A673 (cell line): Measurements from ENCODE around the gene NUP210L. TPM values are rescaled to one million over a fixed set of nuclear protein-coding genes. Genes with fewer than 3 reads are reported as not detected.
"Not testable (repeated sequence)": the region's sequence is repeated elsewhere in the genome, so short reads cannot be mapped to it uniquely, and the experiment has no call there.

Experiments
- BruUV-seq: library from RNA; stranded (reverse); fragments of 400-500 nt; replicated peaks from 2 replicates; lab custom pipeline; 2021; lab: Mats Ljungman, UMichigan
- CTCF ChIA-PET: fragments of 300-600 bp; sonication (Branson Sonifier 250); formaldehyde crosslinking; loops from one replicate; lab custom pipeline; 2022; ENCODE audit warnings: antibody characterized with exemption; lab: Charles Lee
- POLR2A ChIA-PET: fragments of 300-600 bp; sonication (Branson Sonifier 250); formaldehyde crosslinking; loops from one replicate; lab custom pipeline; 2022; ENCODE audit warnings: antibody characterized with exemption; ENCODE audit not compliant: low non-redundant PET; lab: Charles Lee
- DNase-seq: peaks from one replicate; pipeline ENCODE4 v3.0.0-alpha.2; 2015; ENCODE audit warnings: low spot score
- H3K27ac ChIP-seq: fragments of 200-600 bp; sonication (generic); 2 replicates; pipeline ENCODE4 v1.5.1; 2016; ENCODE audit warnings: mixed run types, low read depth, mild to moderate bottlenecking, mixed read lengths, antibody characterized with exemption, low read length; ENCODE audit not compliant: poor library complexity, severe bottlenecking
- H3K27me3 ChIP-seq: fragments of 200-600 bp; sonication (generic); replicated peaks from 2 replicates; pipeline ENCODE4 v1.6.1; 2017; ENCODE audit warnings: mixed run types, low read depth, mild to moderate bottlenecking, mixed read lengths, antibody characterized with exemption, low read length; ENCODE audit not compliant: insufficient read depth, poor library complexity
- H3K36me3 ChIP-seq: fragments of 200-600 bp; sonication (generic); 2 replicates; pipeline ENCODE4 v1.6.1; 2016; ENCODE audit warnings: mixed run types, mild to moderate bottlenecking, mixed read lengths, antibody characterized with exemption, low read length; ENCODE audit not compliant: insufficient read depth, poor library complexity, severe bottlenecking
- H3K4me1 ChIP-seq: fragments of 200-600 bp; sonication (generic); 2 replicates; pipeline ENCODE4 v1.6.1; 2017; ENCODE audit warnings: mixed run types, mild to moderate bottlenecking, mixed read lengths, antibody characterized with exemption, low read length; ENCODE audit not compliant: insufficient read depth, poor library complexity, severe bottlenecking
- H3K4me3 ChIP-seq: fragments of 200-600 bp; sonication (generic); 2 replicates; pipeline ENCODE4 v1.5.1; 2016; ENCODE audit warnings: low read depth, mixed run types, mild to moderate bottlenecking, mixed read lengths, low read length; ENCODE audit not compliant: poor library complexity, severe bottlenecking
- H3K9me3 ChIP-seq: fragments of 200-600 bp; sonication (generic); 2 replicates; pipeline ENCODE4 v1.6.1; 2016; ENCODE audit warnings: mixed run types, low read depth, mild to moderate bottlenecking, mixed read lengths, antibody characterized with exemption, low read length; ENCODE audit not compliant: poor library complexity, severe bottlenecking
- CTCF ChIP-seq: fragments of 300-800, 200-600 bp; sonication (generic); conservative IDR thresholded peaks from 2 replicates; pipeline ENCODE4 v1.5.1; 2017; ENCODE audit warnings: low read depth, mild to moderate bottlenecking, antibody characterized with exemption, low read length, moderate library complexity, mixed read lengths
- EZH2 ChIP-seq: fragments of 200-600 bp; sonication (generic); IDR thresholded peaks from 2 replicates; pipeline ENCODE4 v1.6.1; 2017; ENCODE audit warnings: borderline replicate concordance, low read depth, mild to moderate bottlenecking, mixed read lengths, antibody characterized with exemption, low read length; ENCODE audit not compliant: poor library complexity, severe bottlenecking
- intact Hi-C: fragments of 100-400 bp; cut with micrococcal nuclease; formaldehyde crosslinking; loops from one replicate; pipeline ENCODE4 v1.10.0; 2022; ENCODE audit not compliant: unreplicated experiment
- total RNA-seq: library from RNA; stranded (reverse); gene quantifications from 2 replicates; pipeline ENCODE4 v1.2.3, GENCODE V29; 2021

The NUP210L gene
- total RNA-seq, 1 experiment from 2014 or later = 0.04 TPM

GRCh38 chr1:154019269-154019668 is 135.6 kb downstream of the NUP210L start:
- ChIA-PET CTCF (no interaction called here), POLR2A (no interaction called here)
- Histone ChIP-seq H3K4me3 (no peak overlapping the region), H3K9me3 (no peaks in the 10 kb centered on the region), H3K27ac (no peak overlapping the region), H3K27me3 (no peaks in the 10 kb centered on the region), H3K36me3 (no peaks in the 10 kb centered on the region), H3K4me1 (no peaks in the 10 kb centered on the region)
- no peak for DNase-seq
- no TSS peak for BruUV-seq
- no peak for TF ChIP-seq CTCF
- TF ChIP-seq EZH2 = no peak
- intact Hi-C loops = no loop called here

- intact Hi-C loops = no loop called here
- POLR2A ChIA-PET = interaction anchor here (0.7 kb wide), 1 partner anchor 156 kb away, joined by 3 read pairs; no protein-coding TSS in a partner anchor
- Histone ChIP-seq H3K27me3 (no peaks in the 10 kb centered on the region), H3K36me3 (no peaks in the 10 kb centered on the region), H3K9me3 (no peaks in the 10 kb centered on the region), H3K27ac (no peak overlapping the region), H3K4me3 (no peak overlapping the region), H3K4me1 (no peaks in the 10 kb centered on the region)
- BruUV-seq = no TSS peak
- TF ChIP-seq EZH2 = no peak
- CTCF ChIA-PET = no interaction called here
- no peak for DNase-seq
Observed at GRCh38 chr1:154014154-154014907, 140.5 kb downstream of the NUP210L start.

- H3K4me1 ChIP-seq, BruUV-seq, H3K27me3 ChIP-seq, H3K4me3 ChIP-seq, POLR2A ChIA-PET, H3K27ac ChIP-seq, H3K36me3 ChIP-seq, DNase-seq, intact Hi-C loops, H3K9me3 ChIP-seq: not testable (repeated sequence)
- CTCF ChIA-PET = interaction anchor here (0.7 kb wide), 1 partner anchor 389 kb away, joined by 8 read pairs; no protein-coding TSS in a partner anchor
Observed at GRCh38 chr1:154012543-154012942, 142.3 kb downstream of the NUP210L start.

GRCh38 chr1:154012129-154012528 is 142.7 kb downstream of the NUP210L start:
- no peak for TF ChIP-seq EZH2
- no peak for TF ChIP-seq CTCF
- intact Hi-C loops = no loop called here
- Histone ChIP-seq H3K36me3 (no peaks in the 10 kb centered on the region), H3K27ac (no peak overlapping the region), H3K4me3 (no peak overlapping the region), H3K4me1 (no peaks in the 10 kb centered on the region), H3K27me3 (no peaks in the 10 kb centered on the region), H3K9me3 (no peaks in the 10 kb centered on the region)
- POLR2A ChIA-PET = no interaction called here
- BruUV-seq = no TSS peak
- DNase-seq = no peak
- CTCF ChIA-PET = interaction anchor here (0.7 kb wide), 1 partner anchor 388 kb away, joined by 8 read pairs; no protein-coding TSS in a partner anchor
